Measurements from ENCODE around the gene HOXA3. TPM values are rescaled to one million over a fixed set of nuclear protein-coding genes. Genes with fewer than 3 reads are reported as not detected.

HOXA3 gene
- total and polyA plus RNA-seq, 10 of the 15 experiments (the other 5 are each of a cell fraction or from before 2014, with no cell fraction given), result 0.05 TPM; not detected in 9

DNA sequence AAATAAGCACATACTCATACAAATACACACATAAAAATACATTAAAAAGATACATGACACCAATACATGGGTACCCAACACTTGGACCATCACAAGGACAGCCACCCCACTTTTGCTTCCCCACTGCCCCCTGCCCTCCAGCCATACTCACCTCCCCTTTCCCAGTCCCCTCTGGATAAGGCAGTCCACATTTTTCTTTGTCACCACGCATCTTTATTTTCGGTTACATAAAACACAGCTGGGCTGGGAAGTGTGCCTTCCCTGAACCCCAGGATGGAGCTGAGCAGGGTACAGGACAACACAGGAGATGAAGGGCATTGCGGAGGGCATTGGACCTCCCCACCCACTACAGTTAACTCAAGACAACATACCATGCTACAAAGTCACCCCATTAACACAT lies 1.1 kb upstream of the HOXA3 start:
- 74% methylated on average over 3 of the region's 3 CpGs for WGBS (ENCODE audit: insufficient coverage, insufficient replicate concordance, low lambda C conversion rate, missing lambda C conversion rate)
- Histone ChIP-seq H3K9me3 (replicated peaks; ENCODE audit: control insufficient read depth, insufficient read depth, low read length) (no peaks in the 10 kb centered on the region; the same call in 2 of the 3 replicates), H3K27me3 (replicated peaks in 1 of 2; ENCODE audit: control insufficient read depth in 2 of 2, insufficient read depth in 2 of 2, low read length in 1 of 2) (peaks cover 19 to 58% of the 10 kb centered on the region in 2 experiments), H3K4me2 (ENCODE audit: control insufficient read depth, insufficient read depth) (no peak overlapping the region), H2AFZ (ENCODE audit: control insufficient read depth, low read depth, low read length) (no peak overlapping the region), H4K20me1 (ENCODE audit: control insufficient read depth, insufficient read depth) (no peaks in the 10 kb centered on the region), H3K27ac (ENCODE audit: control insufficient read depth, insufficient read depth) (no peak overlapping the region), H3K36me3 (ENCODE audit: control insufficient read depth in 2 of 2, insufficient read depth in 2 of 2, low read length in 1 of 2) (no peaks in the 10 kb centered on the region), H3K79me2 (ENCODE audit: control insufficient read depth, insufficient read depth, low read length) (no peaks in the 10 kb centered on the region), H3K4me3 (no peak overlapping the region), H3K4me1 (ENCODE audit: control insufficient read depth, insufficient read depth, low read length) (no peaks in the 10 kb centered on the region; the same call in 1 of the 2 replicates), H3K9ac (ENCODE audit: control insufficient read depth, insufficient read depth, low read length) (no peak overlapping the region)
- DNase-seq (ENCODE audit: low read depth, low spot score), result no peak
- SMC1A ChIA-PET (ENCODE audit: uncharacterized antibody, unreplicated experiment), result no interaction called here
- no TSS peak for BruUV-seq (replicated peaks)
- intact Hi-C loops (cut with micrococcal nuclease; ENCODE audit: unreplicated experiment), result no loop called here
- POLR2A ChIA-PET, result no interaction called here
- no peak for TF ChIP-seq HDAC6 (IDR thresholded peaks at IDR 0.05; ENCODE audit: unreplicated experiment)
- TF ChIP-seq DPF2 (IDR thresholded peaks at IDR 0.05), result no peak
- no peak for TF ChIP-seq HDGF (IDR thresholded peaks at IDR 0.05)
- TF ChIP-seq FOXM1 (IDR thresholded peaks at IDR 0.05; ENCODE audit: low read depth, low read length), result no peak
- no peak for TF ChIP-seq EED (IDR thresholded peaks at IDR 0.05; ENCODE audit: low read depth)
- TF ChIP-seq BACH1 (IDR thresholded peaks at IDR 0.05; ENCODE audit: borderline replicate concordance), result no peak
- no peak for TF ChIP-seq RBBP5 (conservative IDR thresholded peaks at IDR 0.05)
- no peak for TF ChIP-seq HSF1 (IDR thresholded peaks at IDR 0.05; ENCODE audit: low read depth, low read length)
- no peak for TF ChIP-seq NFYB (IDR thresholded peaks at IDR 0.05; ENCODE audit: insufficient read depth, low read depth, low read length)
- TF ChIP-seq MYB (IDR thresholded peaks at IDR 0.05; ENCODE audit: borderline replicate concordance, low read depth, low read length), result no peak
- no peak for TF ChIP-seq SPI1 (IDR thresholded peaks at IDR 0.05; ENCODE audit: borderline replicate concordance, insufficient read depth, low read depth, low read length)
- CTCF ChIA-PET, result interaction anchor here (0.8 to 5.5 kb wide), 2 partner anchors 294 to 298 kb away, joined by 3 to 38 read pairs; no protein-coding TSS in a partner anchor
- no peak for FAIRE-seq
- no peak for ATAC-seq
- in situ Hi-C loops (cut with MboI), result loop anchor here (25.0 kb wide), 1 partner anchor 1066 kb away; no protein-coding TSS in a partner anchor
- RAD21 ChIA-PET (ENCODE audit: unreplicated experiment), result no interaction called here

Data from GM12878 (cell line).